HepG2 (cell line): ENCODE measurements around the gene PELO. TPM values are rescaled to one million over a fixed set of nuclear protein-coding genes. Genes with fewer than 3 reads are reported as not detected.

Experiments used
- ASH2L ChIP-seq: fragments of 300-600, 200-600 bp; sonication (generic); IDR thresholded peaks from 2 replicates; pipeline ENCODE4 v1.7.0; 2017; ENCODE audit warnings: low read depth, mild to moderate bottlenecking, moderate library complexity, mixed read lengths, low read length; ENCODE audit not compliant: insufficient read length
- ATF6 ChIP-seq: sonication (generic); formaldehyde crosslinking; conservative IDR thresholded peaks from 2 replicates; pipeline ENCODE4 v1.4.0; 2020; ENCODE audit warnings: missing genetic modification reagents
- ATRX ChIP-seq: sonication (generic); formaldehyde crosslinking; IDR thresholded peaks from 2 replicates; pipeline ENCODE4 v1.4.0; 2020; ENCODE audit warnings: missing genetic modification reagents, borderline replicate concordance
- GTF2F1 ChIP-seq: fragments of 150-350 bp; IDR thresholded peaks from 2 replicates; pipeline ENCODE4 v1.6.1; 2014; ENCODE audit warnings: low read length
- HIC2 ChIP-seq: sonication (generic); formaldehyde crosslinking; IDR thresholded peaks from 2 replicates; pipeline ENCODE4 v1.9.0; 2022; ENCODE audit warnings: low read depth, missing genetic modification reagents
- HNRNPL ChIP-seq: fragments of 200-400 bp; formaldehyde crosslinking; IDR thresholded peaks from 2 replicates; pipeline ENCODE4 v1.6.1; 2017; ENCODE audit warnings: mild to moderate bottlenecking, low read depth, low read length
- NFRKB ChIP-seq: fragments of 450-650 bp; IDR thresholded peaks from 2 replicates; pipeline ENCODE4 v1.6.1; 2017
- PAF1 ChIP-seq: IDR thresholded peaks from 2 replicates; pipeline ENCODE4 v1.6.1; 2016; ENCODE audit warnings: missing genetic modification reagents, missing compliant biosample characterization
- SMC3 ChIP-seq: IDR thresholded peaks from 2 replicates; pipeline ENCODE4 v1.6.1; 2011; ENCODE audit warnings: low read length, improper control_type of control experiment
- SP140L ChIP-seq: sonication (generic); formaldehyde crosslinking; IDR thresholded peaks from 2 replicates; pipeline ENCODE4 v1.4.0; 2020; ENCODE audit warnings: missing genetic modification reagents, borderline replicate concordance
- SRSF9 ChIP-seq: fragments of 200-400 bp; formaldehyde crosslinking; IDR thresholded peaks from 2 replicates; pipeline ENCODE4 v1.6.1; 2018; ENCODE audit warnings: borderline replicate concordance, mild to moderate bottlenecking, low read depth, low read length; ENCODE audit not compliant: insufficient read depth, poor library complexity, severe bottlenecking
- SRY ChIP-seq: sonication (generic); formaldehyde crosslinking; IDR thresholded peaks from 2 replicates; pipeline ENCODE4 v1.8.0; 2022; ENCODE audit warnings: mild to moderate bottlenecking, missing genetic modification reagents
- TAF15 ChIP-seq: fragments of 200-400 bp; formaldehyde crosslinking; IDR thresholded peaks from one replicate; pipeline ENCODE4 v1.6.1; 2018; ENCODE audit warnings: mild to moderate bottlenecking, low read depth, low read length; ENCODE audit not compliant: poor library complexity, severe bottlenecking
- ZFP90 ChIP-seq: sonication (generic); formaldehyde crosslinking; IDR thresholded peaks from 2 replicates; pipeline ENCODE4 v1.8.0; 2022; ENCODE audit warnings: missing genetic modification reagents, mild to moderate bottlenecking, inconsistent platforms, borderline replicate concordance
- ZIK1 ChIP-seq: sonication (generic); formaldehyde crosslinking; IDR thresholded peaks from 2 replicates; pipeline ENCODE4 v1.5.0; 2020; ENCODE audit warnings: mild to moderate bottlenecking, low read depth, missing genetic modification reagents, borderline replicate concordance
- ZNF274 ChIP-seq: sonication (generic); formaldehyde crosslinking; IDR thresholded peaks from 2 replicates; pipeline ENCODE4 v1.5.1; 2020; ENCODE audit warnings: mild to moderate bottlenecking, missing genetic modification reagents
- ZNF30 ChIP-seq: sonication (generic); formaldehyde crosslinking; IDR thresholded peaks from 2 replicates; pipeline ENCODE4 v1.5.0; 2020; ENCODE audit warnings: mild to moderate bottlenecking, missing genetic modification reagents
- ZNF333 ChIP-seq: sonication (generic); formaldehyde crosslinking; IDR thresholded peaks from 2 replicates; pipeline ENCODE4 v1.4.0; 2020; ENCODE audit warnings: mild to moderate bottlenecking, missing genetic modification reagents, borderline replicate concordance
- ZNF335 ChIP-seq: sonication (generic); formaldehyde crosslinking; IDR thresholded peaks from 2 replicates; pipeline ENCODE4 v1.4.0; 2020; ENCODE audit warnings: missing genetic modification reagents
- ZNF414 ChIP-seq: sonication (generic); formaldehyde crosslinking; IDR thresholded peaks from 2 replicates; pipeline ENCODE4 v1.5.0; 2020; ENCODE audit warnings: missing genetic modification reagents
- ZNF562 ChIP-seq: sonication (generic); formaldehyde crosslinking; IDR thresholded peaks from 2 replicates; pipeline ENCODE4 v1.8.0; 2022; ENCODE audit warnings: missing genetic modification reagents, borderline replicate concordance
- ZNF816 ChIP-seq: sonication (generic); formaldehyde crosslinking; IDR thresholded peaks from 2 replicates; pipeline ENCODE4 v1.8.0; 2022; ENCODE audit warnings: missing genetic modification reagents, mild to moderate bottlenecking, borderline replicate concordance
- polyA plus RNA-seq, 8 experiments: library from polyadenylated mRNA; depleted of rRNA in 3 of 8; stranded (reverse) in 7 of 8; unstranded in 1 of 8; fragments of >200 nt; fragmentation: Illumina TruSeq in 4 of 8; extraction: Trizol in 4 of 8; gene quantifications; 2 replicates each; pipeline versions ENCODE4 v1.2.1 to v1.2.3, GENCODE V29; 2011 to 2016; ENCODE audit warnings: low read depth in 4 of 8, missing spikeins in 1 of 8, mixed read lengths in 1 of 8; ENCODE audit not compliant: insufficient read depth in 1 of 8
- total RNA-seq, 5 experiments: library from RNA; depleted of rRNA; stranded (reverse); fragments of >200 nt; fragmentation: Illumina TruSeq; extraction: Trizol; gene quantifications; 2 replicates each; pipeline ENCODE4 v1.2.3, GENCODE V29; 2016; ENCODE audit warnings: low read depth in 1 of 5
- TF ChIP-seq, protein P1 (sequence below): sonication (generic); formaldehyde crosslinking; IDR thresholded peaks from 2 replicates; pipeline ENCODE4 v1.5.0; 2020; ENCODE audit warnings: missing genetic modification reagents, mild to moderate bottlenecking, borderline replicate concordance

PELO gene
- total and polyA plus RNA-seq, 2 of the 13 experiments (the other 11 are each of a cell fraction or from before 2014, with no cell fraction given): 19.0 to 23.9 TPM

DNA sequence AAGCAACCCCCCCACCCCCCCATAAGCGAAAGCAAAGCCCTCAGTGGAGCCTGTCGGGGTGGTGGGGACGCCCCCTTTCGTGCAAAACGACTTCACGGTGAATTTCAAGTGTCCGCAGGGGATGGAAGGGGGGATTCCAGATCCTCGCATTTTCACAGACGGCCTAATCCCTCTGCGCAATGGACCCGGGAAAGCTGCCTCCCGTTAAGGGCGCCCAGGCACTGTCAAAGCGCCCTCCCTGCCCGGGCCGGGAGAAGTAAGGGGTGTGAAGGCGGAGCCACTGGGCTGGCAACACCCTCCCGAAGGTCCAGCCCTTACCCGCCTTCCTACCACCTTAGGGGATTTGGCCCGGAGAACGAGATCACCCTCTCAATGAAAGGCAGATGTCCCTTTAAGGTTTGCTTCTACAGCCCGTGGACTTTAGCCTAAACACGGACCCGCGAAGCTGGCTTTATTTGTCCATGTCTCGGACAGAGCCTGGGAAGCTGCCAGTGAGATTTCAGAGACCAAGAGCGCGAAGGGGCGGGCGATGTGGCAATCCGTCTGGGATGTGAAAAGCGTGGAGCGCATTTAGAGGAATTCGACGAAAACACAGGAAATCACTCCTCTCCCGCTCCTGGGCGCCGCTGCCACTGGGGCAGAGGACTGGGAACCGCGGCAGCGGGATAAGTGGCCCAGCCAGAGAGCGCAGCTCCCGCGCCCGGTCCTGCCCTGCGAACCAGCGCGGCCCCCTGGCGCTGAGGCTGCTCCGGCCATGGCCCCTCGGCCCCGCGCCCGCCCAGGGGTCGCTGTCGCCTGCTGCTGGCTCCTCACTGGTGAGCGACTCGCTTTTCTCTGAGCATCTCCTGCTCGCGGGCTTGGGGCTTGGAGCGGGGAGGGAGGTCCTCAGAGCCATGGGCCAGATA is at the start of gene PELO, which contains the start of gene ITGA1 (continued):
- TF ChIP-seq ASH2L (peak; percentile 85), ZNF335 (CRISPR knock-in tag) (0 out of 2 replicates have a peak, but pooled peaks have one; percentile 47), PAF1 (CRISPR knock-in tag) (no peak), ZNF274 (CRISPR knock-in tag) (peak; percentile 83), ZNF562 (CRISPR knock-in tag) (no peak), HIC2 (0 out of 2 replicates have a peak, but pooled peaks have one; percentile 27), ZIK1 (CRISPR knock-in tag) (peak; percentile 56; the same call in 1 of the 2 replicates), ZNF816 (no peak), SP140L (CRISPR knock-in tag) (no peak), ZNF414 (CRISPR knock-in tag) (no peak), ATRX (no peak), GTF2F1 (no peak), SMC3 (peak; percentile 3; the same call in 1 of the 2 replicates), NFRKB (no peak), ATF6 (CRISPR knock-in tag) (no peak), ZFP90 (CRISPR knock-in tag) (no peak; the same call in 1 of the 2 replicates), SRSF9 (no peak), HNRNPL (peak; percentile 73; the same call in 1 of the 2 replicates), SRY (CRISPR knock-in tag) (no peak; the same call in 1 of the 2 replicates), TAF15 (no peak), ZNF30 (CRISPR knock-in tag) (0 out of 2 replicates have a peak, but pooled peaks have one; percentile 63), ZNF333 (peak; percentile 74; the same call in 1 of the 2 replicates)
- TF ChIP-seq, protein P1, sequence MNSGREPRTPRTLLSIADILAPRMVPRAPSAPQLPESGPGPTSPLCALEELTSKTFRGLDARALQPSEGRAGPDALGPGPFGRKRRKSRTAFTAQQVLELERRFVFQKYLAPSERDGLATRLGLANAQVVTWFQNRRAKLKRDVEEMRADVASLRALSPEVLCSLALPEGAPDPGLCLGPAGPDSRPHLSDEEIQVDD (CRISPR knock-in tag): 0 out of 2 replicates have a peak, but pooled peaks have one; percentile 63
